Endothelial cell of hepatic sinusoid (primary cell): ENCODE results near the gene AOPEP.
"Not testable (repeated sequence)": the region's sequence is repeated elsewhere in the genome, so short reads cannot be mapped to it uniquely, and the experiment has no call there.

ENCODE experiments used
- in situ Hi-C: cut with HindIII; loops from 2 replicates; pipeline ENCODE4 v1.10.0; 2017; ENCODE audit warnings: low sequenced_read_pairs

AOPEP gene

DNA sequence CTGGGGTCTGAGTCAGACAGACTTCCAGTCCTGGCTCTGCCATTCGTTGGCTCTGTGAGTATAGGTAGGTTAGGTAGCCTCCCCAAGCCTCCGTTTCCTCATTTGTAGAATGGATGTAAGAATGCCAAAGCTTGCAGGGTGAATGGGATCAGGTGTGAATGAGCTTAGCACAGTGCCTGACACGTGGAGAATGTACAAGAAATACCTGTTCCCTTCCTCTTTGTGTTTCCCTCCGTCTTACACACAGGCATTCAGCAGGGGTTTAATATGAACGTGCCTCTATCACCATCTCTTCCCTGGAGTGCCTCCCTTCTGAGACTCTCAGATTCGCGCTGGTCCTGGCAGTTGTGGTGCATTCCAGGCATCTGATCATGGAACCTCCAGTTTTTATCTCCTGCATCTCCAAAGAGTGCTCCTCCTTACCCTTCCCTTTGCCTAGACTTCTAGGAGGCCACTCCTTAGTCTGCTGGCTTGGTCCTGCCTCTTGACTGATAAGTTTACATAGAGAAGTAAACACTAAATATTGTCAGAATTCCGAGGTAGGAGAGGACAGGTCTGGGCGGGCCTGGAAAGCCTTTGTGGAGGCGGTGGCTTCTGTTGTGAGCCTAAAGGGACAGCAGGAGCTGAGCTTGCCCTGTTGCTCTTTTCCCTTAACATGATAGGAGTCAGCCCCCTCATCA lies 199.4 kb downstream of the AOPEP start:
- in situ Hi-C loops: no loop called here

- in situ Hi-C loops: no loop called here
These were observed 199.9 kb downstream of the AOPEP start for GRCh38 chr9:94926431-94926800.

- in situ Hi-C loops: no loop called here
These were observed 200.7 kb downstream of the AOPEP start for GRCh38 chr9:94927048-94927761.

GRCh38 chr9:94927762-94928670 lies 201.5 kb downstream of the AOPEP start:
- in situ Hi-C loops: no loop called here

DNA sequence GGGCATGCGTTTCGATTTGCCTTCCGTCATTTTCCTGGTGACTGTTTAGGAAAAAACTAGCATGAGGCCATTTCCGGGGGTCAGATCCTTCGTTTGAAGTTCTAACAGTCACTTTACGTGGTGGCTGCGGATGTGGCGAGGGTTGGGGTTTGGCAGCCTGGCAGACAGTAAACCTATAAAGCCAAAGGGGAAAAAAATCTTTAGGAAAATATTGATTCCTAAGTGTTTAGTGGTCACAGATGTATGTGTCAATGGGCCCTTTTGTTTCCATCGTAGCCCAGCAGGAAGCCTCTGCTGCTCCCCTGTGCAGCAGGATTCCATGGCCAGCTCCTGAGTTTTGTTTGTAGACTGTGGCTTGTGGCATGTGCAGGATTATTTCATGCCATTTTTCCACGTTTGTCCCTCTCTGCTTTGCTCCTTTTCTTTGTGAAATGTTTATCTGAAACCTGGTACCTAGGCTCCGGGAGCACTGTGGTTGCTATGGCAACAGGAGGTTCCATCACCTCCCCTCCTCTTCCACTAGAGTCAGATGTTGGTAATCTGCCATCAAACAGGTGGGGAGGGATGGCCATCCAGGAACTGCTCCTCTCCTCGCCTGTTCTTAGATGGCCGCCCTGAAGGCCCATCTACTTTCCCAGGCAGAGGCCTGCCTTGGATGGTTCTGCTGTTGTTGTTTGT lies 202.3 kb downstream of the AOPEP start:
- in situ Hi-C loops: no loop called here

DNA sequence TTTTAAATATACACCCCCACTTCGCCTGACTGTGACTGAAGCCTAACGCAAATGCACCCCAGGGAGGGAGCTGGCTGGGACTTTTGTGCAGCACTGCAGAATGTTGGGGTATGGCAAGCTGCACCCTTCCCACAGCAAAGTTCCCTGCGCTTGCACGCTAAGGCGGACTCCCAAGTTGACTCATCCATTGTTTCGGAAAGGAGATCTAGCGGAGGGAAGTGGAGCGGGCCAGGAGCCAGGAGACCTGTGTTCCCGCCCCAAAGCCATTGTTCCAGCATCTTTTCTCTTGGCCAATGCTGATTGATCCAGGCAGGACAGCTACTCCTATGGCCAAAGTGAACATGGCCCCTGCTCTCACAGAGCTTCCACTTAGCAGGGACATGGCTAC lies 202.9 kb downstream of the AOPEP start:
- in situ Hi-C loops: no loop called here

- in situ Hi-C loops: no loop called here
These were observed 204.6 kb downstream of the AOPEP start for GRCh38 chr9:94931036-94931633.

DNA sequence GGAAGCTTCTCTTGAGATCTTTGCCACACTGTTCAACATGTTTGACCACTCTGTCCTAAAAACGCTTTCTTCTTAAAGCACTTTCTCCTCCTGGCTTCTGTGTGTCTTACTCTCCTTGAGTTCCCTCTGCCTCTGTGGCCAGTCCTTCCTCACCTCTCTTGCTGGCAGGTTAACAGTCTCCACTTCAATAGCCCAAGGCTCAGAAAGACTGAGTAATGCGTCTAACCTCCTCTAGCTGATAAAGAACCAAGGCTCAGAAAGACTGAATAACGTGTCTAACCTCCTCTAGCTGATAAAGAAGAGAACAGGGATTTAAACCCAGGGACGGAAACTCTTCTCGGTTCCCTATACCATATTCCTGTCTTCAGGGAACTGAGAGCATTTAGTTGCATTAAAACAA lies 205.2 kb downstream of the AOPEP start:
- in situ Hi-C loops: no loop called here

- in situ Hi-C loops: no loop called here
These were observed 206.4 kb downstream of the AOPEP start for GRCh38 chr9:94932652-94933510.

DNA sequence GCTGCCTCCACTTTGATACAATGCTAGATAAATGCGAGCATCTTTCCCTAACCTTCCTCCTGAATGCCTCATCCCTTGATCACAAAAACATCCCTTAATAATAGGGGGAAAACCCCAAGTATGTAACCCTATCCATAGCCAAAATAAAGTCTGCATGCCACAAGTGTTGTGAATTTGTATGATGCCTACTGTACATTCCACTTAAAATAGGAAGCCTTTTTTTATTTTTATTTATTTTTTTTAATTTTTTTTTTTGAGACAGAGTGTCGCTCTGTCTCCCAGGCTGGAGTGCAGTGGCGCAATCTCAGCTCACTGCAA lies 207.0 kb downstream of the AOPEP start:
- in situ Hi-C loops: no loop called here

GRCh38 chr9:94934816-94935328 lies 208.4 kb downstream of the AOPEP start:
- in situ Hi-C loops: no loop called here

- in situ Hi-C loops: no loop called here
These were observed 208.9 kb downstream of the AOPEP start for GRCh38 chr9:94935396-94935795.

- in situ Hi-C loops: no loop called here
These were observed 209.9 kb downstream of the AOPEP start for GRCh38 chr9:94936419-94936818.

- in situ Hi-C loops: no loop called here
These were observed 210.9 kb downstream of the AOPEP start for GRCh38 chr9:94937214-94937903.

DNA sequence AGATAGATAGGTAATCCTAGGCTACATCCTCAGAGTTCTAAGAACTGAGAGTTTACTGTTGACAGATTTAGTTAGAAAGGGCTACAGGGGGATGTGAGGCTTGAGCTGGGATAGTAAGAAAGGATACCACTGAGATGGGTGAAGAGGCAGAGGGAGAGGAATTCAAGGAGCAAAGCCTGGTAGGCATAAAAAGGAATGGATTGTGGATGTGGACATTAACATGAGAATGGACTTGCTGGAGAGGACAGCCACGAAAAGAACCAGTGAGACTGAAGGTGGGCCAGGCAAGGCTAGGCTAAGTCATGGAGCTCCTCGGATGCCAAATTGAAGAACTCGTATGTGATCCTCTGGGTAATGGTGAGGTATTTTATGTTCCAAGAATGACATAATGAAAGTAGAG lies 211.9 kb downstream of the AOPEP start:
- in situ Hi-C loops: no loop called here

DNA sequence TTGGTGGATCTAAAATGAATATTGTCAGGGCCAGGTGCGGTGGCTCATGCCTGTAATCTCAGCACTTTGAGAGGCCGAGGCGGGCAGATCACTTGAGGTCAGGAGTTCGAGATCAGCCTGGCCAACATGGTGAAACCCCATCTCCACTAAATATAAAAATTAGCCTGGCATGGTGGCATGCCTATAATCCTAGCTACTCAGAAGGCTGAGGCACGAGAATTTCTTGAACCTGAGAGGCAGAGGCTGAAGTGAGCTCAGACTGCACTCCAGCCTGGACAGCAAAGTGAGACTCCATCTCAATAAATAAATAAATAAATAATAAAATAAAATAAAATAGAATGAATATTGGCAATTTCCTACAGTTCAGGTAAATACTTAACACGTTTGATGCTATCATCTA lies 213.8 kb downstream of the AOPEP start:
- in situ Hi-C loops: not testable (repeated sequence)

- in situ Hi-C loops: no loop called here
These were observed 214.8 kb downstream of the AOPEP start for GRCh38 chr9:94941211-94941875.

DNA sequence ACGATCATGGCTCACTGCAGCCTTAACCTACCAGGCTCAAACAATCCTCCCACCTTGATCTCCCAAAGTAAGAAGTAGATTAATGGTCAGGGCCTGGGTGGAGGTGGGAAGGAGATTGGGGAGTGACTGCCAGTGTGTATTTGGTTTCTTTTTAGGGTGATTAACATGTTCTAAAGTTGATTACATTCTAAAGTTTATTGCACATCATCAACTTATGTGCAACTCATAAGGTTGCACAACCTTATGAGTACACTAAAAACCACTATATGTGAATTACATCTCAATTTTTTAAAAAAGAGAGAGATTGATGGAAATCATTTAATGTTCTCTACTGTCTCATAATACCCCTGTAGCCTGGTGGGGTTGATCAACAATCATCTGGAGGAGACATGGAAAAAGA lies 218.1 kb downstream of the AOPEP start:
- in situ Hi-C loops: loop anchor here (5.0 kb wide), 1 partner anchor 77 kb away; no protein-coding TSS in a partner anchor
